ENCODE measurements around the gene EIF2AK3.

- TF ChIP-seq EP300 (IDR thresholded peaks at IDR 0.05) = no peak
- TF ChIP-seq, protein P1, sequence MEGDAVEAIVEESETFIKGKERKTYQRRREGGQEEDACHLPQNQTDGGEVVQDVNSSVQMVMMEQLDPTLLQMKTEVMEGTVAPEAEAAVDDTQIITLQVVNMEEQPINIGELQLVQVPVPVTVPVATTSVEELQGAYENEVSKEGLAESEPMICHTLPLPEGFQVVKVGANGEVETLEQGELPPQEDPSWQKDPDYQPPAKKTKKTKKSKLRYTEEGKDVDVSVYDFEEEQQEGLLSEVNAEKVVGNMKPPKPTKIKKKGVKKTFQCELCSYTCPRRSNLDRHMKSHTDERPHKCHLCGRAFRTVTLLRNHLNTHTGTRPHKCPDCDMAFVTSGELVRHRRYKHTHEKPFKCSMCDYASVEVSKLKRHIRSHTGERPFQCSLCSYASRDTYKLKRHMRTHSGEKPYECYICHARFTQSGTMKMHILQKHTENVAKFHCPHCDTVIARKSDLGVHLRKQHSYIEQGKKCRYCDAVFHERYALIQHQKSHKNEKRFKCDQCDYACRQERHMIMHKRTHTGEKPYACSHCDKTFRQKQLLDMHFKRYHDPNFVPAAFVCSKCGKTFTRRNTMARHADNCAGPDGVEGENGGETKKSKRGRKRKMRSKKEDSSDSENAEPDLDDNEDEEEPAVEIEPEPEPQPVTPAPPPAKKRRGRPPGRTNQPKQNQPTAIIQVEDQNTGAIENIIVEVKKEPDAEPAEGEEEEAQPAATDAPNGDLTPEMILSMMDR (IDR thresholded peaks at IDR 0.05) = no peak
Observed at GRCh38 chr2:88668862-88669261, 41.6 kb upstream of the EIF2AK3 start.
